DOHH2 (cell line): ENCODE data around the gene IGSF11.

ENCODE experiments used
- CTCF ChIP-seq: fragments of 200-600 bp; sonication (generic); IDR thresholded peaks from one replicate; pipeline ENCODE4 v1.5.1; 2014; ENCODE audit warnings: antibody characterized with exemption, mild to moderate bottlenecking, low read depth, low read length; ENCODE audit not compliant: poor library complexity, severe bottlenecking
- EZH2phosphoT487 ChIP-seq: fragments of 200-600 bp; sonication (generic); IDR thresholded peaks from 2 replicates; pipeline ENCODE4 v1.6.1; 2017; ENCODE audit warnings: borderline replicate concordance, mild to moderate bottlenecking, antibody characterized with exemption, low read length, moderate library complexity, mixed read lengths

- TF ChIP-seq CTCF (no peak), EZH2phosphoT487 (no peak)
Observed at GRCh38 chr3:118973050-118973449, 61.6 kb downstream of the IGSF11 start.
